ENCODE measurements around the gene VIPR2. TPM values are rescaled to one million over a fixed set of nuclear protein-coding genes. Genes with fewer than 3 reads are reported as not detected.

The VIPR2 gene
- total RNA-seq, 2 experiments from 2014 or later, result 0.80 to 0.99 TPM

DNA sequence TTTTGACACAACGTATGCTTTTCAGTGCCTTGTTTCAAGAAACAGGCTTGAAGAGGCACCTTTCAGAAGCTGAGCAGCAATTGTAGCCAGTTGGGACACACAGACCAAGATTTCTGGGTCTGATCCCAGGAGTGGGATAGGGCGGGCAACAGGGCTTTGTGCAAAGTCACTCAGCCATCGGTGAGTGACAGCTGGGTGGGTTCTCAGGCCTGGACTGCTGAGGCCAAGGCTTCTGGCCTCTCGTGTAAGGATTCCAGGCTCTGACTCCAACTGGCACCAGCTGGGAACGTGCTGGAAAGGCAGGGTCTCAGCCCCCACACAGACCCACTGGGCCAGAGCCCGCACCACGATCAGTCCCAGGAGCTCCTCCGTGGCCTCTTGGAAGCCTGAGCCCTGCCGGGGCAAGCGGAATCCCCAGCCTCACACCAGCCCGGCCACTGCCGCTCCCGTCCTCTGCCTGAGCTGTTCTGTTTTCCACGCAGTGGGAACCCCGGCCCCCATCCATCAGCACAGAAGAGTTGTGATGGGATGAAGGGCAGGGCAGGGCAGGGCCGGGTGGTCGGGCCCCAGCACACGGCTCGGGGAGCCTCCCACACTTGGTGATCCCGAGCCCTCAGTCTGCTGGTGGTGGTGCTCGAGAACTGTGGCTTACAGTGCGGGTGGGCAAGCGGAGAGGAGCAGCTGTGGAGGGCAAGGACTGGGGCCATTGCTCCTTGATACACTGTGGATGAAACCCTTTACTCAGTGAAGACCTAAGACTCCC is 46.8 kb downstream of the VIPR2 start:
- no peak for ATAC-seq (ENCODE audit: low read depth)
- H3K36me3 Mint-ChIP-seq, result no peaks in the 10 kb centered on the region
- no peak overlapping the region for H3K4me3 Mint-ChIP-seq
- no peaks in the 10 kb centered on the region for H3K4me1 Mint-ChIP-seq
- peaks cover 5% of the 10 kb centered on the region for H3K9me3 Mint-ChIP-seq
- H3K27me3 Mint-ChIP-seq, result no peaks in the 10 kb centered on the region
- POLR2A ChIA-PET, result no interaction called here
- no peak overlapping the region for H3K27ac Mint-ChIP-seq
- no peak for DNase-seq

- peaks cover 2% of the 10 kb centered on the region for H3K9me3 Mint-ChIP-seq
- DNase-seq, result peak; percentile 11
- no peak for ATAC-seq (ENCODE audit: low read depth)
- no peaks in the 10 kb centered on the region for H3K27me3 Mint-ChIP-seq
- H3K4me3 Mint-ChIP-seq, result no peak overlapping the region
- no peaks in the 10 kb centered on the region for H3K36me3 Mint-ChIP-seq
- POLR2A ChIA-PET, result no interaction called here
- no peak overlapping the region for H3K27ac Mint-ChIP-seq
- no peaks in the 10 kb centered on the region for H3K4me1 Mint-ChIP-seq
Measured at GRCh38 chr7:159096736-159097581, 47.7 kb downstream of the VIPR2 start.

DNA sequence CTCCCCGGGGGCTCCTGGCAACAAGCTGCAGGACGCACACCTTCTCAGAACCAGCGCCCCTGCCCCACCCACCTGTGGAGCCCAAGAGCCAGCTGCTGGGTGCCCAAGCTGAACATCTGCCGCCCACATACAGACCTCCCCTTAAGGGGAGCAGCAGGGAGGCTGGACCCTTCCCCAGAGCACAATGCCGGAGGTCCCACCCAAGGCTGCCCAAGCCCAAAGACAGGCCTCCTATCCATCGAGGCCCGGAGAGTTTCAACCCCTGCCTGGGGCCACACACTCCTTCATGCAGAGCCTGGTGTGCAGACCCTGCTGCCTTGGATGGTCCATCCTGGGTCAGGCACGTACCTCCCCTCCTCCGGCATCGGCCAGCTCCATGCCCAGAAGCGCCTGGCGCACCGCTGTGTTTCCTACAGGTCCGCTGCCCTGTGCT is 48.7 kb downstream of the VIPR2 start:
- no peaks in the 10 kb centered on the region for H3K4me1 Mint-ChIP-seq
- H3K9me3 Mint-ChIP-seq, result peaks cover under 1% of the 10 kb centered on the region
- DNase-seq (no peak), ATAC-seq (ENCODE audit: low read depth) (no peak)
- H3K4me3 Mint-ChIP-seq, result no peak overlapping the region
- no peak overlapping the region for H3K27ac Mint-ChIP-seq
- H3K36me3 Mint-ChIP-seq, result no peaks in the 10 kb centered on the region
- H3K27me3 Mint-ChIP-seq, result no peaks in the 10 kb centered on the region
- POLR2A ChIA-PET, result no interaction called here

DNA sequence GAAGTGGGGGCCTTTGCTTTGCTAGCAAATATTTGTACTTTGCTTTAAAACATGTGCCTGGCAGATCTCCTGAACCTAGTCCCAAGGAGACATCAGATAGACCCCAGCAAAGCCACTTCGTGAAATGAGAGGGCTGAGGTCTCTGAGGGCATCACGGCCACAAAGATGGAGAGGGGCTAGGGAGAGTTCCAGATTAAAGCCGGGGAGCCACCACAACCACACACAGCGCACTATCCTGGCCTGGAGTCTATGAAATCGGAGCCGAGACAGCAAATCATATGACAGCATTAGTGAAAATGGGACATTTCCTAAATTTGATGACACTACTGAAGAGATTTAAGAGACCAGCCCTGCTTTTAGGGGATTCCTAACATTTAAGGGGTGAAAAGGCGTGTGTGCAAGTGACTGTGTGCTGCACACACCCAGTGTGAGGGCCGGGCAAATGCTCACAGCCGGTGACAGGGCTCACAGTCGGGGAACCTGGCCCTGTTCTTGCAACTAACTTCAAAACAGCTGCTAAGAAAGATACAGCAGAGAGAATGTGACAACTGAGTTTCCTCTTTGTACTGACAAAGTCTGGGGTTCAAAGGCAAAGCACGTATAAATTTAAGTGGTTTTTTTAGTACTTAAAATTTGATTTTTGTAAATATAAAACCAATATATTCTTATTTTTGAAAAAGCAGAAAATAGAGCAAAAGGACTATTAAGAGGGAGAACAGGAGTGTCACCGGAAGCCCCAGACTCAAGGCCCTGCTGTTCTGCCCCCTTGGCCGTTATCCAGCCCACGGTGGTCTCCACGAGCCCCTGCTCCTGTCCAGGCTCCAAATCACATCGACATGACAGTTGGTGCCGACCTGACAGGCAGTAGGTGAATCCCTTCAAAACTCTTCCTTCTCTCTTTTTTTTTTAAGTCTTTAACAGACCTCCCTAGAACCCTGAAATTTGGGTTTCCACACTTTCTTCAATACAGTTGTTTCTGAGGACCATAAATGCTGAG is 49.5 kb downstream of the VIPR2 start:
- Mint-ChIP-seq H3K4me1 (no peaks in the 10 kb centered on the region), H3K27ac (no peak overlapping the region), H3K4me3 (no peak overlapping the region), H3K36me3 (no peaks in the 10 kb centered on the region), H3K27me3 (no peaks in the 10 kb centered on the region), H3K9me3 (no peaks in the 10 kb centered on the region)
- ATAC-seq (ENCODE audit: low read depth) (no peak), DNase-seq (no peak)
- POLR2A ChIA-PET, result no interaction called here

DNA sequence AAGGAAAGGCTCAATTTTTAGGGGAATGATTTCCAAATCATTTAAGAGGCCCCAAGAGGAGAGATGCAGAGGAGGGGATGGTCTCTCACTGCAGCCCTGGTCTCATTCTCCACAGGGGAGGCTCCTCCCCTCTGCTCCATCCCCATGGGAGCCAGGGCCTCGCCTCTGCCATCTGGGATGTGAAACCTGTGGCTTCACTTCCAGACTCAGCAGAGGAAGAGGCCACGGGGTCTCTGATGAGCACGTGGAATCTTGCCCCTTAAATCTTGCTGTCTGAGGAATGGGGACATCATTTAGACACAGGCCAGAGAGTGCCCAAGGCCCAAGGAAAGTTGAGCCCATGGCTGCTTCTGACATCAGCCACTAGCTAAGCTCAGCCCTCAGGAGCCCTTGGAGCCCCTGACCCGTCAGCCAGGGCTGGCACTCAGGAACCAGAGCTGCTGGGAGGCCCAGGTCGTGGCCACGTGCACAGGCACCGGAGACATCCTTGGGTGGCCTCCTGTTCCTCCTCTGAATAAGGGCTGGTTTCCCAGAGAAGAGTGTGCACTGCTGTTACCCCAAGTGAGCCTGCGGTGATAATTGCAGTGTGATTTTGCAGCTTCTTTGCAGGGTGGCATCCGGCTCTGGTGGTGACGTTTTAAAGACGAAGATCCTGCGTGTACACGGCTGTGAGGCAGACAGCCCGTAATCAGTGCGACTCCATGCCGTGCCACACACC is 50.5 kb downstream of the VIPR2 start:
- no peaks in the 10 kb centered on the region for H3K27me3 Mint-ChIP-seq
- H3K9me3 Mint-ChIP-seq, result no peaks in the 10 kb centered on the region
- POLR2A ChIA-PET, result no interaction called here
- no peaks in the 10 kb centered on the region for H3K36me3 Mint-ChIP-seq
- no peaks in the 10 kb centered on the region for H3K4me1 Mint-ChIP-seq
- no peak overlapping the region for H3K4me3 Mint-ChIP-seq
- DNase-seq (no peak), ATAC-seq (ENCODE audit: low read depth) (no peak)
- H3K27ac Mint-ChIP-seq, result no peak overlapping the region

DNA sequence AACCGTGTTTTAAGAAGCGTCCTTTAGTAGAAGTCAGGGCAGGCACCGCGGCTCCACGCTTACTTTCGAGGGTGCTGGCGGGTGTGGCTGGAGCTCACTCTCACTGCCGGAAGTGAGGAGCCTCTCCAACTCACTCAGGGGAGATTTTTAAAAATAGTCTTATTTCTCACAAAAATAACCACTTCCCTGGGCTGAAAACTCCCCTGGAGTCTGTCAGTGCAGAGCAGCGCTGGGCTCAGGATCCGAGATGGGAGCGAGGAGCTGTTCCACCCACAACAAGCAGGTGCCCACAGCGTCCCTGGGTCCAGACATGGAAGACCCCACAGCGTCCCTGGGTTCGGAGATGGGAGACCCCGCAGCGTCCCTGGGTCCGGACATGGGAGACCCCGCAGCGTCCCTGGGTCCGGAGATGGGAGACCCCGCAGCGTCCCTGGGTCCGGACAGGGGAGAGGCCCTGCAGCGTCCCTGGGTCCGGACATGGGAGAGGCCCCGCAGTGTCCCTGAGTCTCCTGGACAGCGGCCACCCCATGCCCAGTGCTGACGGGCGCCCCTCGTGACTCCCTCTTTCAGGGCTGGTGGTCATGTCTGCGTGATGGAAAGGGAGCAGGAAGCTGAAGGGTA is 51.2 kb downstream of the VIPR2 start:
- no peak overlapping the region for H3K27ac Mint-ChIP-seq
- no peak for DNase-seq
- H3K4me3 Mint-ChIP-seq, result no peak overlapping the region
- no peaks in the 10 kb centered on the region for H3K27me3 Mint-ChIP-seq
- no peaks in the 10 kb centered on the region for H3K9me3 Mint-ChIP-seq
- no peaks in the 10 kb centered on the region for H3K4me1 Mint-ChIP-seq
- H3K36me3 Mint-ChIP-seq, result no peaks in the 10 kb centered on the region
- POLR2A ChIA-PET, result no interaction called here
- no peak for ATAC-seq (ENCODE audit: low read depth)

GRCh38 chr7:159092701-159093121 is 52.0 kb downstream of the VIPR2 start:
- ATAC-seq (ENCODE audit: low read depth), result no peak
- DNase-seq, result no peak
- H3K36me3 Mint-ChIP-seq, result no peaks in the 10 kb centered on the region
- no peak overlapping the region for H3K4me3 Mint-ChIP-seq
- POLR2A ChIA-PET, result no interaction called here
- no peaks in the 10 kb centered on the region for H3K27me3 Mint-ChIP-seq
- no peak overlapping the region for H3K27ac Mint-ChIP-seq
- no peaks in the 10 kb centered on the region for H3K9me3 Mint-ChIP-seq
- no peaks in the 10 kb centered on the region for H3K4me1 Mint-ChIP-seq

GRCh38 chr7:159091480-159092475 is 52.9 kb downstream of the VIPR2 start:
- H3K27ac Mint-ChIP-seq, result no peak overlapping the region
- no peaks in the 10 kb centered on the region for H3K9me3 Mint-ChIP-seq
- POLR2A ChIA-PET, result no interaction called here
- H3K36me3 Mint-ChIP-seq, result no peaks in the 10 kb centered on the region
- no peaks in the 10 kb centered on the region for H3K27me3 Mint-ChIP-seq
- H3K4me3 Mint-ChIP-seq, result no peak overlapping the region
- ATAC-seq (ENCODE audit: low read depth) (no peak), DNase-seq (no peak)
- H3K4me1 Mint-ChIP-seq, result no peaks in the 10 kb centered on the region

- Mint-ChIP-seq H3K27ac (no peak overlapping the region), H3K27me3 (no peaks in the 10 kb centered on the region), H3K4me3 (no peak overlapping the region), H3K9me3 (no peaks in the 10 kb centered on the region), H3K4me1 (no peaks in the 10 kb centered on the region), H3K36me3 (no peaks in the 10 kb centered on the region)
- POLR2A ChIA-PET, result no interaction called here
- ATAC-seq (ENCODE audit: low read depth) (no peak), DNase-seq (no peak)
Measured at GRCh38 chr7:159091041-159091440, 53.6 kb downstream of the VIPR2 start.

- POLR2A ChIA-PET, result no interaction called here
- H3K27me3 Mint-ChIP-seq, result no peaks in the 10 kb centered on the region
- H3K4me1 Mint-ChIP-seq, result no peaks in the 10 kb centered on the region
Measured at GRCh38 chr7:159088016-159088865, 56.4 kb downstream of the VIPR2 start.

GRCh38 chr7:159086301-159086925 is 58.3 kb downstream of the VIPR2 start:
- Mint-ChIP-seq H3K27me3 (no peaks in the 10 kb centered on the region), H3K4me1 (no peaks in the 10 kb centered on the region), H3K36me3 (no peaks in the 10 kb centered on the region), H3K4me3 (no peak overlapping the region), H3K9me3 (peaks cover 2% of the 10 kb centered on the region), H3K27ac (no peak overlapping the region)
- DNase-seq, result no peak
- ATAC-seq (ENCODE audit: low read depth), result no peak
- POLR2A ChIA-PET, result no interaction called here

More at GRCh38 chr7:159088016-159088865, 56.4 kb downstream of the VIPR2 start:
- no peaks in the 10 kb centered on the region for H3K36me3 Mint-ChIP-seq
- no peak overlapping the region for H3K4me3 Mint-ChIP-seq
- H3K27ac Mint-ChIP-seq, result no peak overlapping the region
- ATAC-seq (ENCODE audit: low read depth), result no peak
- no peak for DNase-seq
- H3K9me3 Mint-ChIP-seq, result no peaks in the 10 kb centered on the region

All from activated naive CD8-positive, alpha-beta T cell treated with anti-CD3 and anti-CD28 coated beads, Interleukin-2, amount 10 ng/mL, durations not matched to agents 7 days and 5 days (primary cell).